ENCODE results near the gene MYOF.

- no peak for TF ChIP-seq CTCF (conservative IDR thresholded peaks at IDR 0.05 in 1 of 2, IDR thresholded peaks at IDR 0.05 in 1 of 2; ENCODE audit: extremely low read depth in 1 of 2, insufficient read depth in 1 of 2, low read depth in 1 of 2, low read length in 2 of 2)
- TF ChIP-seq EZH2 (IDR thresholded peaks at IDR 0.05; ENCODE audit: borderline replicate concordance, low read length): no peak
Measured at GRCh38 chr10:93454736-93455135, 27.4 kb downstream of the MYOF start.
